ENCODE measurements around the gene RBFOX2.

Gene RBFOX2

DNA sequence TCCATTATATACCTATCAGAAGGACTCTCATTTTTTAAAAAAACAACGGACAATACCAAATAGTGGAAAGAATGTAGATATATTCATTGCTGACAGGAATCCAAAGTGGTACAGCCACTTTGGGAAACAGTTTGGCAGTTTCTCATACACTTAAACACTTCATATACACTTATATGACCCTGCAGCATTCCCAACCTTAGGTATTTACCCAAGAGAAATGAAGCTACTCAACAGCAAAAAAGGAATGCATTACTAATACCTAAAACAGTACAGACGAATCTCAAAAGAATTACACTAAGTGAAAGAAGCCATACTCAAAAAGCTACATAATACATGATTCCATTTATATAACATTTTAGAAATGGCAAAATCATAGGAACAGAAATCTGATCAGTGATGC is 51.5 kb downstream of the RBFOX2 start:
- DNase-seq (ENCODE audit: low read depth in 2 of 2), result no peak

GRCh38 chr22:35973388-35973787 is 55.2 kb downstream of the RBFOX2 start:
- DNase-seq (ENCODE audit: low read depth in 2 of 2), result no peak

GRCh38 chr22:35972559-35972958 is 56.1 kb downstream of the RBFOX2 start:
- DNase-seq (ENCODE audit: low read depth in 2 of 2), result no peak

GRCh38 chr22:35971456-35972119 is 57.0 kb downstream of the RBFOX2 start:
- no peak for DNase-seq (ENCODE audit: low read depth in 2 of 2)

DNA sequence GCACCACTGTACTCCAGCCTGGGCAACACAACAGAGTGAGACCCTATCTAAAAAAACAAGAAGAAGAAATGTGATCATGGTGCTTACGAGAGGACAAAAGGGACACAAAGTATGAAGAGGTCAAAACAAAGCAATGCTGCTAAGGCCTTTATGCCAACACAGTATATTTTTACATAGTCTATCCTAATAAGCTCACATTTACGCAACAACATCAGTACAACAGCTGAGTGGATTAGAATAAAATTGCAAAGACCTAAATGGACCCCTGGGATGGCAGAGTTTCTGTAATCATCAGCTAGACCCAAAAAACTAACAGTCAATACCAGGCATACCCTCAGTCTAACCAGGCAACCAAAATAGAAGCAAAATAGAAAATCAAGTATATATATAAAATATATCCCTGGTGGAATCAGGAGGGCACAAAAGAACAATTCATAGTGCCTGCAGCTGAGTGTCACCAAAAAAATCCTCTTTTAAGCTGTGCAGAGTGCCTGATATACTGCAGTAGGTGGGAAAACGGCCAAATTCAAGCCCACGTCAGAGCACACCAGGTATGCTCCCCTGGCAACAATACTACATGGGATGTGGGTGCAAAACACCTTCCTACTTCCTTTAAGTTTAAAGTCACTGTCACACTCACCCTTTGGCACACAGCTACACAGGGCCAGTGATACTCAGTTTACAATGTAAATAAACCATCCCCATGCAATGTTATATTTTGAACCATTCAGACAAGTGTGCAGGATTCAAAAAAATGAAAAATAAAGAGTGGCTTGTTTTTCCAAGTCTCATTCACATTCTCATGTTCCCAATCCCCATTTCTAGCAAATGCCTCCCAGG is 57.8 kb downstream of the RBFOX2 start:
- no peak for DNase-seq (ENCODE audit: low read depth in 2 of 2)

- no peak for DNase-seq (ENCODE audit: low read depth in 2 of 2)
These were observed 61.6 kb downstream of the RBFOX2 start for GRCh38 chr22:35967046-35967397.

GRCh38 chr22:35966314-35967045 is 62.1 kb downstream of the RBFOX2 start:
- DNase-seq (ENCODE audit: low read depth in 2 of 2), result no peak

DNA sequence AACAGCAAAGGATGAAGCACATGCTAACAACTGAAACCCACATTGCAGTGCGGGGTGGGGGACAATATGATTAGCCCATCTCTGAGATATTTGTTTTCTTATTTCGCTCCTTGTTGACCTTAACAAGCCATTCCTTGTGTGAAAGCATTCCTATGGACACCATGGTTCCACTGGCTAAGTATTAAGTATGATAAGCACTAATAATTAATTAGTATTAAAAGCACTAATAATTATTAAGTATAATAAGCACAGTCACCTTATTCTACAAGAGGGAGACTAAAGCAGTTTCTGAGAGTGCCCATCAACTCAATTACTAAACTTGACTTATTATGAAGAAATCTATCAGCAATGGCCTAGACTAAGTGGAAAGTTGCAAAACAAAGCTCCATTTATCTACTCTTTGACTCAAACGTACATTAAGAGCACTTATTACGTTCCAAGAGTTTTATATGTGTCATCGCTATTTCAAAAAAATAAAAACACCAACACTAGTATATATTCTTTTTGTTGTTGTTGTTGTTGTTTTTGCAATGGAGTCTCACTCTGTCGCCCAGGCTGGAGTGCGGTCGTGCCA is 65.3 kb downstream of the RBFOX2 start:
- no peak for DNase-seq (ENCODE audit: low read depth in 2 of 2)

DNA sequence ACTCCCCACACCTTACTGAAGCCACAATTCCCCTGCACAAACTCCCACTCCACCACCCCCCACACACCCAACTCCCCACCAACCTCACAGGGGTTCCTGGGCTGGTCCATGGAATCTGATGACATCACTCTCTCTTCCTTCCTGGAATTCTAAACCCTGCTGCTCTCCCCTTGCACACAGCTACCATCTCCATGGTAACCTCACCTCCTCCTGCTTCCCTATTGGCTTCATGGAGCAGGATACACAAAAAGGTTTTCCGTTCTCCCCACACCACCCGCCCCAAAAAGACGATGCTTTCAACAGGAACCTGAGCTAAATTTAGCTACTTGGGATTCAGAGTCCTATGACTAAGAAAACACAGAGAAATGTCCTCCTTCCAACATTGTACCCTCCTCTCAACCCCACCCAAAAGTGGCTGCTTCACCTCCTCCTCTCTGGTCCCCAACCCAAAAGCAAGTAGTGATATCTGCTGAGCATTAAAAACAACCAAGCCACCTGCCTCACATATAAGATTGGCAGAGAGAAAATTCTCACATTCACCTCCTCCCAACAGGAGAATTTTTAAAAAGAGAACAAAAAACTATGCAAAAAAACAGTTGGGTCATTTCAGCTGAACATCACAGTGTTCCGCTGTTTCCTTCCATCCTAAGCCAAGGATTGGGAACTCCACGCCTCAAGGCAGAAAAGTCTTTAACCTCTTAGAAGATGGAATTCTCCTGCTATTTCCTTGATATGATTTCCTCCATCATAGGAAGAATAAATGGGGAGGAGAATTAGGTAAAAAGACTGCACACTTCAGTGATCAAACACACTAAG is 66.9 kb downstream of the RBFOX2 start:
- DNase-seq (ENCODE audit: low read depth in 2 of 2), result no peak

DNA sequence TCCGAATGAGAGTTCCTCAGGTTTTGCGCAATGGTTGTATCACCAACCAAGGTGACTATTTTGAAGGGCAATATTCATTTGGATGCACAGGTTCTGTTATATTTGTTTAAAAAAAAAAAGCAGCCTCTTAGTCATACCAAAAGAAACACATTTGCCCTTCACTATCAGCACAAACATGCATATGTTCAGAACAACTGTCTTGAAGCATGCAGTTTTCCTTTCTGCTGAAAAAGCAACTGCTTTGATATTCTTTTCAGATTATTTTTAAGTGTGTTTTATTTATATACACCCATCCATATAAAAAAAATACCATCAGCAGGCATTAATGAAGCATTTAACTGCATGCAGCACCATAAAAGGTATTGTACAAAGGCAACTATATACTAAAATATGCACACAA is 67.8 kb downstream of the RBFOX2 start:
- DNase-seq (ENCODE audit: low read depth in 2 of 2), result no peak

- DNase-seq (ENCODE audit: low read depth in 2 of 2), result no peak
These were observed 69.4 kb downstream of the RBFOX2 start for GRCh38 chr22:35959121-35959800.

- no peak for DNase-seq (ENCODE audit: low read depth in 2 of 2)
These were observed 70.3 kb downstream of the RBFOX2 start for GRCh38 chr22:35958334-35958733.

DNA sequence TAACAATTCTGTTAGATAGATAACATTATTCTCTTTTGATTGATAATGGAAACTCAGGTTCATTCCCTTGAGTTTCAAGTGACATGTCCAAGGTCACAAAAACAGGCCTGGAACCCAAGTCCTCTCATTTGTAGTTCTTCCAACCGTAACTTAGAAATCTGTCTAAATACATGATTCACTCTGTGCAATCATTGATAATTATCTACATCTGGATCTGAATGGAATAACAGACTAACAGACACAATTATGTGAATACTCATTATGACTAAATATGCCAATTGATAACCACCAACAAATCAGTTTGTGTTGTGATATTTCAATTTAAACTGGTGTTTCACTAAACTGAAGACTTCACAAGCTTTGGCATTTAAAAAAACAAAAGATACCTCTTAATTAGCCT is 71.0 kb downstream of the RBFOX2 start:
- DNase-seq (ENCODE audit: low read depth in 2 of 2), result no peak

DNA sequence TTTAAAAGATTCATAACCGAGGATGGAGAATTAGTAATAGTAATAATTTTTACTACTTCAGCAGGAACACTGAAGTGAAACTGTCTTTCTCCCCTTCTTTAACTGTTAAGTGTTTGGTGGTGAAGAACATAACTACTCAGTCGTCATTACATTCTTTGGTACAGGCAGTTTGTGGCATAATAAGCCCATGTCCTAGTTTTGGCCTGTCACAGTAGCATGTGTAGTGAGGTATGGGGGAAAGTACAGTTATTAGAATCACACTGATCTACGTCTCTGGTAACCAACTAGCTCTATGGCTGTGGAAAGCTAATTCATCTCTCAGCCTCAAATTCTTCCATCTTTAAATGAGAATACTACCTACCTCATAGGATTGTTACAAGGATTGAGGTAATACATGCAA is 71.8 kb downstream of the RBFOX2 start:
- DNase-seq (ENCODE audit: low read depth in 2 of 2), result no peak

DNA sequence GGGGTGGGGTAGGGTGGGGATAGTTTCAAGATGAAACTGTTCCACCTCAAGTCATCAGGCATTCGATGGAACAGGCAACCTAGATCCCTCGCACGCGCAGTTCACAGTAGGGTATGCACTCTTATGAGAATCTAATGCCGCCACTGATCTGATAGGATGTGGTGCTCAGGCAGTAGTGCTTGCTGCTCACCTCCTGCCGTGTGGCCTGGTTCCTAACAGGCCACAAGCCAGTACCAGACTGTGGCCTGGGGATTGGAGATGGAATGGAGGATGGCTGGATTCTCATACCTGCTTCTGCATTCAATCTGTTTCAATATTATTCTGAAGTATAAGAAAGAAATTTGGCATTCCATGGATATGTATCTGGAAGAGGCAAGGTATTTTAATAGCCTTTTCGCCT is 73.1 kb downstream of the RBFOX2 start:
- no peak for DNase-seq (ENCODE audit: low read depth in 2 of 2)

GRCh38 chr22:35952576-35952975 is 76.0 kb downstream of the RBFOX2 start:
- no peak for DNase-seq (ENCODE audit: low read depth in 2 of 2)

- DNase-seq (ENCODE audit: low read depth in 2 of 2), result no peak
These were observed 78.4 kb downstream of the RBFOX2 start for GRCh38 chr22:35950262-35950661.

DNA sequence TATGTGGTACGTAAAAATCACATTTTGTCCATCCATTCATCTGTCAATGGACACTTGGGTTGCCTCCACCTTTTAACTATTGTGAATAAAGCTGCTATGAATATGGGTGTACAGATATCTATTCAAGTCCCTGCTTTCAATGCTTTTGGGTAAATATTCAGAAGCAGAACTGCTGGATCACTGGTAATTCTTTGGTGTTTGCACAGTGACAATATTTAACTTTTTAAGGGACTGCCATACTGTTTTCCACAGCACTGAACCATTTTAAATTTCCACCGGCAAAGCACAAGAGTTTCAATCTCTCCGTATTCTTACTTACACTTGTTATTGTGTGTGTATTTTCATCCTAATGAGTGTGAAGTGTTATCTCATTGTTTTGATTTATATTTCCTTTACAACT is 79.4 kb downstream of the RBFOX2 start:
- no peak for DNase-seq (ENCODE audit: low read depth in 2 of 2)

DNA sequence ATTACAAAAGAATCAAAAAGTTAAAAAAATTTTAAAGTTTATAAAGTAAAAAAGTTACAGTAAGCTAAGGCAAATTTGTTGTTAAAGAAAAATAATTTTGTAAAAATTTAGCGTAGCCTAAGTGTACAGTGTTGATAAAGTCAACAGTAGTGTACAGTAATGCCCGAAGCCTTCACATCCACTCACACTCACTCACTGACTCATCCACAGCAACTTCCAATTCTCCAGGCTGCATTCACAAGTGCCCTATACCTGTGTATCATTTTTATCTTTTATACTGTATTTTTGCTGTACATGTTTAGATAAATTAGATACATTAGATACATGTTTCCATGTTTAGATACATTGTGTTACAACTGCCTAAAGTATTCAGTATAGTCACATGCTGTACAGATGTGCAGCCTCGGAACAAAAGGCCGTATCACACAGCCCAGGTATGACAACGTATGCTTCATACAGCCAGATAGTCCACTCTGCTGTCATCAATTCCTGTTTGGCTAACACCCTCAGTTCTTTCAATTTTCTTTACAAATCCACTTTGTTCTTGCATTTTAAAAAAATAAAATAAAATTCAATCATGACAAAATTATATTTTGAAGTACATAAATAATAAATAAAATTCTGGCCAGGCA is 80.7 kb downstream of the RBFOX2 start:
- no peak for DNase-seq (ENCODE audit: low read depth in 2 of 2)

GRCh38 chr22:35944458-35944857 is 84.2 kb downstream of the RBFOX2 start:
- DNase-seq (ENCODE audit: low read depth in 2 of 2), result no peak

DNA sequence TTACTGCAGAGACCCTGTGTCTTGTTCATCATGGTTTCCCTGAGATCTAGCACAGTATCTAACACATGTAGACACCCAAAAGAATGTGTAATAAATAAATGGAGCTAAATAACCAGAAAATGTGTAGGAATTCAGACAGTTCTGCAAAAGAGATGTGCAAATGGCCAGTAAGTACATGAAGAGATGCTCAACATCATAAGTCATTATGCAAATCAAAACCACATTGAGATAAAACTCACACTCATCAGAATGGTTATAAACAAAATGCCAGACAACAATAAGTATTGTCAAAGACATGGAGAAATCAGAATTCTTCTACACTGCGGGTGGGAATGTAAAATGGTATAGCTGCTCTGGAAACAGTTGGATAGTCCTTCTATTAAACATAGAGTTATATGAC is 88.5 kb downstream of the RBFOX2 start:
- DNase-seq (ENCODE audit: low read depth in 2 of 2), result no peak

Data from stimulated activated CD4-positive, alpha-beta T cell treated with anti-CD3 and anti-CD28 coated beads, Interleukin-15, amount 100 ng/mL, for 48 hours (primary cell).